Hepatocyte (in vitro differentiated cells): ENCODE measurements around the gene DAPP1. TPM values are rescaled to one million over a fixed set of nuclear protein-coding genes. Genes with fewer than 3 reads are reported as not detected.

Source experiments
- DNase-seq: peaks from one replicate; pipeline ENCODE4 v3.0.0-alpha.2; 2016; ENCODE audit warnings: low spot score
- H2AFZ ChIP-seq: fragments of 200-600 bp; sonication (generic); 2 replicates; pipeline ENCODE4 v1.6.0; 2016; ENCODE audit warnings: antibody characterized with exemption, mild to moderate bottlenecking
- H3K27ac ChIP-seq: fragments of 200-600 bp; sonication (generic); 2 replicates; pipeline ENCODE4 v1.5.1; 2016; ENCODE audit warnings: mild to moderate bottlenecking
- H3K27me3 ChIP-seq: fragments of 200-600 bp; sonication (generic); 2 replicates; pipeline ENCODE4 v1.6.1; 2016
- H3K36me3 ChIP-seq: fragments of 200-600 bp; sonication (generic); replicated peaks from 2 replicates; pipeline ENCODE4 v1.5.1; 2016; ENCODE audit warnings: low read depth; ENCODE audit not compliant: insufficient read depth
- H3K4me1 ChIP-seq: fragments of 200-600 bp; sonication (generic); 2 replicates; pipeline ENCODE4 v1.5.1; 2016; ENCODE audit warnings: mild to moderate bottlenecking, moderate library complexity; ENCODE audit not compliant: insufficient read depth
- H3K4me2 ChIP-seq: fragments of 200-600 bp; sonication (generic); 2 replicates; pipeline ENCODE4 v1.6.0; 2016
- H3K4me3 ChIP-seq: fragments of 200-600 bp; sonication (generic); 2 replicates; pipeline ENCODE4 v1.5.1; 2016; ENCODE audit warnings: mild to moderate bottlenecking
- H3K79me2 ChIP-seq: fragments of 200-600 bp; sonication (generic); 2 replicates; pipeline ENCODE4 v1.6.0; 2017; ENCODE audit warnings: mild to moderate bottlenecking
- H3K9me2 ChIP-seq: fragments of 200-600 bp; sonication (generic); replicated peaks from 2 replicates; pipeline ENCODE4 v1.6.0; 2017; ENCODE audit warnings: mild to moderate bottlenecking; ENCODE audit not compliant: insufficient read depth
- H3K9me3 ChIP-seq: fragments of 200-600 bp; sonication (generic); 2 replicates; pipeline ENCODE4 v1.5.1; 2016; ENCODE audit warnings: low read depth, mild to moderate bottlenecking
- H4K20me1 ChIP-seq: fragments of 200-600 bp; sonication (generic); 2 replicates; pipeline ENCODE4 v1.6.0; 2016; ENCODE audit warnings: mild to moderate bottlenecking; ENCODE audit not compliant: insufficient read depth, poor library complexity, severe bottlenecking
- CTCF ChIP-seq: fragments of 200-600 bp; sonication (generic); IDR thresholded peaks from 2 replicates; pipeline ENCODE4 v1.5.1; 2016; ENCODE audit warnings: antibody characterized with exemption, mild to moderate bottlenecking; ENCODE audit not compliant: poor library complexity
- EZH2 ChIP-seq: fragments of 200-600 bp; sonication (generic); IDR thresholded peaks from 2 replicates; pipeline ENCODE4 v1.6.1; 2016; ENCODE audit warnings: antibody characterized with exemption, mild to moderate bottlenecking, borderline replicate concordance
- EZH2phosphoT487 ChIP-seq: fragments of 200-600 bp; sonication (generic); IDR thresholded peaks from one replicate; pipeline ENCODE4 v1.6.1; 2018; ENCODE audit warnings: antibody characterized with exemption, mild to moderate bottlenecking, low read depth, moderate library complexity; ENCODE audit not compliant: unreplicated experiment, severe bottlenecking
- WGBS: methylation state at CpG from one replicate; pipeline ENCODE4 v1.1.6; 2016; ENCODE audit warnings: low lambda C conversion rate; ENCODE audit errors: missing lambda C conversion rate; 5-methylcytosine and 5-hydroxymethylcytosine counted together
- polyA plus RNA-seq: library from polyadenylated mRNA; unstranded; fragments of >200 nt; fragmentation: Nextera tagmentation; extraction: Ambion mirVana; gene quantifications from 2 replicates; pipeline ENCODE4 v1.2.1, GENCODE V29; 2016
- total RNA-seq: library from RNA; depleted of rRNA; stranded (reverse); fragments of >200 nt; gene quantifications from 2 replicates; pipeline ENCODE4 v1.2.3, GENCODE V29; 2014

The DAPP1 gene
- total and polyA plus RNA-seq, 2 experiments from 2014 or later: 1.7 to 2.0 TPM

DNA sequence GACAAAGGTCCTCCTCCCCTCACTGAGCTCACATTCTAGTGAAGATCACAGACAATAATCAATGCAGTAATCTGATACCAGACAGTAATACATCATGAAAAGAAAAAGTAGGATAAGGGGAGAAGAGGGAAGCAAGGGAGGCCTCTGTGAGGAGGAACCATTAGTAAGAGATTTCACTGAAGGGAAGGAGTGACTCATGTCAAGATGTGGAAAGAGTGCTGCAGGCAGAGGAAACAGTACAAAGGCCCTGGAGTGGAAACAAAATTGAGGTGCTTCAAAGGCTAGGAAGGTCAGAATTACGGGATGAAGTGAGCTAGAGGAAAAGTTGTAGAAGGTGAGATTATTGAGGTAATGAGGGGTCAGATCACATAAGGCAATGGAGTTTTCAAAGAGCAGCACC lies 39.5 kb downstream of the DAPP1 start:
- 67% methylated on average over 1 of the region's 1 CpG for WGBS
- Histone ChIP-seq H4K20me1 (no peaks in the 10 kb centered on the region), H3K27ac (no peak overlapping the region), H3K4me2 (no peak overlapping the region), H3K36me3 (no peaks in the 10 kb centered on the region), H3K9me3 (no peaks in the 10 kb centered on the region), H3K27me3 (no peaks in the 10 kb centered on the region), H3K4me1 (no peaks in the 10 kb centered on the region), H3K4me3 (no peak overlapping the region), H3K9me2 (no peaks in the 10 kb centered on the region), H2AFZ (no peak overlapping the region), H3K79me2 (no peaks in the 10 kb centered on the region)
- DNase-seq: no peak
- no peak for TF ChIP-seq EZH2phosphoT487
- TF ChIP-seq EZH2: no peak
- no peak for TF ChIP-seq CTCF

DNA sequence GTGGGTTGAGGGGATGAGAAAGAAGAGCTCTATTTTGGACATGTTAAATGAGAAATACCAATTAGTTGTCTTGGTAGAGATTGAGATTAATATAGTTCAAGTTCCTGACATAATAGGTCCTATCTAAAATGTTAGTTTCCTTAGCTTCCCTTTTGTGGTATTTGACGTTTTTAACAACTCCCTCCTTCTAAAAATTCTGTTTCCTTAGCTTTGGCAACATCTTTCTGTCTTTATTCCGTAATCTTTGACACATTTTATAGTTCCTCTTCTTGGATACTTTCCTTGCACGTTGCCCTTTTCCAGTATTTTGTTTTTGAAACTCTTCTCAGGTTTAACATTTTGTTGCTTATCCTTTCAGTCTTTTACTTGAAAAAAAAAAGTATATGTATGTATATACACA lies 40.7 kb downstream of the DAPP1 start:
- TF ChIP-seq CTCF (no peak), EZH2 (no peak), EZH2phosphoT487 (no peak)
- no peak overlapping the region for H3K27ac ChIP-seq

DNA sequence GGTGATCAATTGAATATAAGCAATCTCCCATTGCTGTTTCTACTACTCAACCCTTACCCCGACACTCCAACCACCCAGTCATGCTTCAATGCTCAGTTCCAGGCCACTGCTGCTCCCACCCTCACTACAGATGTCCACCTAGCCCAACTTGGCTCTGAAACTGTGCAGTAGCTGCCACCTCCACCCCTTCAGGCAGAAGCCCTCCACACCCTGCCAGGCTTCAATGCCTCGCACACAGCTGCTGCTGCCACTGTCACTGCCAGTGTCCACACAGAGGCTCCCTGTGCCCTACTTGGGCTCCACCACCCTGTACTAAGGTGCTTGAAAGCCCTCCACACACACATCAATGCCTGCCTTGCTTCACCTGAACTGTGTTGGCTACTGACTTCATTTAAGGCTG lies 43.0 kb downstream of the DAPP1 start:
- H3K27ac ChIP-seq: no peak overlapping the region
- TF ChIP-seq EZH2phosphoT487 (no peak), EZH2 (no peak), CTCF (no peak)

More for the DNA sequence above, 40.7 kb downstream of the DAPP1 start:
- Histone ChIP-seq H3K36me3 (no peaks in the 10 kb centered on the region), H3K4me1 (no peaks in the 10 kb centered on the region), H3K9me2 (no peaks in the 10 kb centered on the region), H3K27me3 (no peaks in the 10 kb centered on the region), H3K79me2 (no peaks in the 10 kb centered on the region), H3K4me3 (no peak overlapping the region), H2AFZ (no peak overlapping the region), H3K9me3 (no peaks in the 10 kb centered on the region), H4K20me1 (no peaks in the 10 kb centered on the region), H3K4me2 (no peak overlapping the region)
- WGBS: 85% methylated on average over 3 of the region's 3 CpGs
- no peak for DNase-seq

GRCh38 chr4:99860521-99860920 lies 43.9 kb downstream of the DAPP1 start:
- Histone ChIP-seq H3K36me3 (no peaks in the 10 kb centered on the region), H3K4me3 (no peak overlapping the region)

More for the DNA sequence above, 43.0 kb downstream of the DAPP1 start:
- Histone ChIP-seq H2AFZ (no peak overlapping the region), H4K20me1 (no peaks in the 10 kb centered on the region), H3K36me3 (no peaks in the 10 kb centered on the region), H3K4me1 (no peaks in the 10 kb centered on the region), H3K27me3 (no peaks in the 10 kb centered on the region), H3K4me2 (no peak overlapping the region), H3K9me3 (no peaks in the 10 kb centered on the region), H3K9me2 (no peaks in the 10 kb centered on the region), H3K79me2 (no peaks in the 10 kb centered on the region), H3K4me3 (no peak overlapping the region)
- WGBS: 91% methylated on average over 2 of the region's 2 CpGs
- DNase-seq: no peak

More at GRCh38 chr4:99860521-99860920, 43.9 kb downstream of the DAPP1 start:
- Histone ChIP-seq H3K4me2 (no peak overlapping the region), H3K9me3 (no peaks in the 10 kb centered on the region), H3K27ac (no peak overlapping the region), H3K27me3 (no peaks in the 10 kb centered on the region), H3K4me1 (no peaks in the 10 kb centered on the region), H2AFZ (no peak overlapping the region), H3K79me2 (no peaks in the 10 kb centered on the region), H4K20me1 (no peaks in the 10 kb centered on the region), H3K9me2 (no peaks in the 10 kb centered on the region)
- DNase-seq: no peak
- WGBS: 90% methylated on average over 2 of the region's 2 CpGs
- TF ChIP-seq EZH2phosphoT487 (no peak), CTCF (no peak), EZH2 (no peak)
